ENCODE data around the gene ZNF423. TPM values are rescaled to one million over a fixed set of nuclear protein-coding genes. Genes with fewer than 3 reads are reported as not detected.

ZNF423 gene
- total and polyA plus RNA-seq, 2 of the 13 experiments (the other 11 are each of a cell fraction or from before 2014, with no cell fraction given), result 0.07 to 0.31 TPM

DNA sequence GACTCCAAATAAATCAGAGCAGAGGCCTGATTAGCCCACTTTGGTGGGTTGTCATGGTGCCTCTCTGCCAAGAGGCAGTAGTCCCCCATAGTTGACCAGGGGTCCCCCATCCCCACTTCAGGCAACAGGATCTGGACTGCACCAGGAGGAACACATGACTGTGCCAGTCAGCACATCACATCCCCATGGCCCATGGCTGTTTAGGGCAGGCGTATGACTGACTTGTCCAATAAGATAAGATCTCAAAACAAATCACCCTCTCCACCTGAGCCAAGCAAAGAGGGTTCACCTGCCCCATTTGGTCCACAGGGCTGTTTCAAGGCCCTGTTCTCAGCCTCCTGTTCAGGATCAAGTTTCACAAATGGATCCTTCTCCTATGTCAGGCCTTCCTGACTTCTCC is 389.0 kb downstream of the ZNF423 start (continued):
- TF ChIP-seq, protein P1, sequence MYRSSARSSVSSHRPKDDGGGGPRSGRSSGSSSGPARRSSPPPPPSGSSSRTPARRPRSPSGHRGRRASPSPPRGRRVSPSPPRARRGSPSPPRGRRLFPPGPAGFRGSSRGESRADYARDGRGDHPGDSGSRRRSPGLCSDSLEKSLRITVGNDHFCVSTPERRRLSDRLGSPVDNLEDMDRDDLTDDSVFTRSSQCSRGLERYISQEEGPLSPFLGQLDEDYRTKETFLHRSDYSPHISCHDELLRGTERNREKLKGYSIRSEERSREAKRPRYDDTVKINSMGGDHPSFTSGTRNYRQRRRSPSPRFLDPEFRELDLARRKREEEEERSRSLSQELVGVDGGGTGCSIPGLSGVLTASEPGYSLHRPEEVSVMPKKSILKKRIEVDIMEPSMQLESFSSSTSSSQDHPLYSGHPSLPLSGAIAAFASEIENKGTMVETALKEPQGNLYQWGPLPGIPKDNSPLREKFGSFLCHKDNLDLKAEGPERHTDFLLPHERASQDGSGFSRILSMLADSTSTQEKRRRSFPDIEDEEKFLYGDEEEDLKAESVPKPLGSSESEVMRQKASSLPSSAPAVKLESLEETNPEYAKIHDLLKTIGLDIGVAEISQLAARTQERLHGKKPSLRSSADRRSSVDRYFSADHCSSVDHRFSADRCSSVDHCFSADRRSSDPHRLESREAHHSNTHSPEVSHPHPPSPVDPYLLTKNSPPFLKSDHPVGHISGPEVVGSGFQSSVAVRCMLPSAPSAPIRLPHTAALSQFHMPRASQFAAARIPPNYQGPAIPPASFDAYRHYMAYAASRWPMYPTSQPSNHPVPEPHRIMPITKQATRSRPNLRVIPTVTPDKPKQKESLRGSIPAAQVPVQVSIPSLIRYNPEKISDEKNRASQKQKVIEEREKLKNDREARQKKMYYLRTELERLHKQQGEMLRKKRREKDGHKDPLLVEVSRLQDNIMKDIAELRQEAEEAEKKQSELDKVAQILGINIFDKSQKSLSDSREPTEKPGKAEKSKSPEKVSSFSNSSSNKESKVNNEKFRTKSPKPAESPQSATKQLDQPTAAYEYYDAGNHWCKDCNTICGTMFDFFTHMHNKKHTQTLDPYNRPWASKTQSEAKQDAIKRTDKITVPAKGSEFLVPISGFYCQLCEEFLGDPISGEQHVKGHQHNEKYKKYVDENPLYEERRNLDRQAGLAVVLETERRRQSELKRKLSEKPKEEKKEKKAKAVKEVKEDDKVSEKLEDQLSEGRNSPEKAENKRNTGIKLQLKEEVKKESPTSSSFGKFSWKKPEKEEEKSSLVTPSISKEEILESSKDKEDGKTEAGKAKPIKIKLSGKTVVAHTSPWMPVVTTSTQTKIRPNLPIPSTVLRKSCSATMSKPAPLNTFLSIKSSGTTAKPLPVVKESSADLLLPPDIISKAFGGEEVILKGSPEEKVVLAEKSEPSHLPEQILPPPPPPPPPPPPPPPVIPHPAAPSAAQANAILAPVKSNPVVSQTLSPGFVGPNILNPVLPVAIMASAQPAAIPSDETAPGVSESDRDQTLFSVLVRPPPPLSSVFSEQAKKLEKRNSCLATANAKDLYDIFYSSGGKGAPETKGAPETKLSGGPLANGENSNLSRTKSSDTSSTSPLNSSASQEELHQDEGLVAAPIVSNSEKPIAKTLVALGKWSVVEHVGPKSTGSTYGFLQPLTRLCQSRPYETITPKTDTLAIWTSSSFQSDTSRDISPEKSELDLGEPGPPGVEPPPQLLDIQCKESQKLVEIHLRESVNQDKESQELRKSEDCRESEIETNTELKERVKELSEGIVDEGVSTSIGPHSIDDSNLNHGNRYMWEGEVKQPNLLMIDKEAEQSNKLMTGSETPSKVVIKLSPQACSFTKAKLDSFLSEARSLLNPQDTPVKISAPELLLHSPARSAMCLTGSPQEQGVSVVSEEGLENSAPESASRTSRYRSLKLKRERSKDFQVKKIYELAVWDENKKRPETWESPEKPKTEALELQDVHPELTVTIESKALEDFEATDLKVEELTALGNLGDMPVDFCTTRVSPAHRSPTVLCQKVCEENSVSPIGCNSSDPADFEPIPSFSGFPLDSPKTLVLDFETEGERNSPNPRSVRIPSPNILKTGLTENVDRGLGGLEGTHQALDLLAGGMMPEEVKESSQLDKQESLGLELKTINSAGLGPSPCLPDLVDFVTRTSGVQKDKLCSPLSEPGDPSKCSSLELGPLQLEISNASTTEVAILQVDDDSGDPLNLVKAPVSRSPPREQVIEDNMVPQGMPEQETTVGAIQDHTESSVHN (CRISPR knock-in tag; IDR thresholded peaks at IDR 0.05), result no peak
- no peak for TF ChIP-seq ZNF737 (CRISPR knock-in tag; IDR thresholded peaks at IDR 0.05; ENCODE audit: borderline replicate concordance)
- no peak for TF ChIP-seq TMF1 (CRISPR knock-in tag; IDR thresholded peaks at IDR 0.05; ENCODE audit: low read depth)
- TF ChIP-seq ZNF34 (CRISPR knock-in tag; IDR thresholded peaks at IDR 0.05; ENCODE audit: borderline replicate concordance), result no peak
- no peak for TF ChIP-seq ISL2 (CRISPR knock-in tag; IDR thresholded peaks at IDR 0.05)
- TF ChIP-seq ZNF138 (CRISPR knock-in tag; IDR thresholded peaks at IDR 0.05; ENCODE audit: low read depth), result no peak

All from HepG2 (cell line).